ENCODE data around the gene ERGIC1.
"Not testable (repeated sequence)": the region's sequence is repeated elsewhere in the genome, so short reads cannot be mapped to it uniquely, and the experiment has no call there.

Gene ERGIC1

DNA sequence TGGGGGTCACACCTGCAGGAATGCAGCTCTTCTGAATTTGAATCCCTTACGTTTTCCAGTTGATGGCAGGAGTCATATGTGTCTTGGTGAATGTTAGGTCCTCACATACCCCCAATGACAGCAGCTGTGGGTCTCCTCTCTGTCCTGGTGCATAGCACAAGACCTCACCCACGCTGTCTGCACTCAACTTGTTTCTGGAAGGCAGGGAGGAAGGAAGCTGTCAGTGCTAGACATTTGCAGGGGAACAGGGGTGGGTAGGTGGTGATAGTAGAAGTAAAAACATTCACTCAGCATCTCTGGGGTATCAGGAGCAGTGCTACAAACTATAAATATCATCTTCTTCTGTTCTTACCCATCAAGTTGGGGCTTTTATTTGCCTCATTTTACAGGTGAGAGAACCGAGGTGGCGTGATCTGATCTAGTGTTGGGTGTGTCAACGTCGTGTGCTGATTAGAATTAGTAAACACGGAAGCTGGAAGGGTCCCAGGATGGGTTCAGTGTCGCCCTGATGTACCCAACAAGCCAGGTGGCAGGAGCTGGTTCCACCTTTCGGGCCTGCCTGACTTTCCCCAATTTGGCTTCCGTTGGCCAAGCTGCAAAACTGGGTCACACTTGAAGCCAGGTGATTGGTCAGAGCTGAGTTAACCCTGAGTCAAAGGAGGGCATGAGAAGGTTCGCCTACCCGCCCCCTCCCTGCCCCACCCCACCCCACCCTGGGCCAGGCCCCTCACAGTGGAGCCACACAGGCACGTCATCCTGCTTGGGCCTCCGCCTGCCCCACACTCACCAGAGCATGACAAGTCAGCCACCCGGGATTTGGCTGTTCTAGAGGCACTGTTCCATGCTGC is 15.8 kb downstream of the ERGIC1 start:
- no peak for DNase-seq

DNA sequence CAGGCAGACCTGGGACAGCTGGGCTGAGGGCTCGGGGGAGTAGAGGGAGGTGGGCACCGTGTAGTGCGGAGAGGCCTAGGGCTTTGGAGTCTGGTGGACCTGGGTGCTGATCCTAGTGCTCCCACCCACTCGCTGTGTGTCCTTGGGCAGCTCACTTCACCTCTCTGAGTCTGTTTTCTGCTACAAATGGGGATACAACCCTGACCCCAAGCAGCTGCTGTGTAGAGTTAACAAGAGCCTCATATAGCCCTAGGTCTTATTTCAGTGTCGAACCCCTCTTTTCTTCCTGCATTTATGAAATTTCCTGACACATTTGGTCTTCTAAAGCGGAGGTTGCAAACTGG is 16.4 kb downstream of the ERGIC1 start:
- DNase-seq, result no peak

DNA sequence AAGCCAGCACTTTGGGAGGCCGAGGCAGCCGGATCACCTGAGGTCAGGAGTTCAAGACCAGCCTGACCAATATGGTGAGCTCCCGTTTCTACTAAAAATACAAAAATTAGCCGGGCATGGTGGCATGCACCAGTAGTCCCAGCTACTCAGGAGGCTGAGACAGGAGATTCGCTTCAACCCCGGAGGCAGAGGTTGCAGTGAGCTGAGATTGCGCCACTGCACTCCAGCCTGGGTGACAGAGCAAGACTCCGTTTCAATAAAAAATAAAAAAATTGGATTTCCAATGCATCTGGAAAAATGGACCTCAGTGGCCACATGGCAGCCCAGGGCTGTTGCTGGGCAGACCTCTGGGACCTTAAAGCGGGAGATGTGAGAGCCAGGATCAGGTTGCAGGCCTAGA is 17.2 kb downstream of the ERGIC1 start:
- DNase-seq, result not testable (repeated sequence)

DNA sequence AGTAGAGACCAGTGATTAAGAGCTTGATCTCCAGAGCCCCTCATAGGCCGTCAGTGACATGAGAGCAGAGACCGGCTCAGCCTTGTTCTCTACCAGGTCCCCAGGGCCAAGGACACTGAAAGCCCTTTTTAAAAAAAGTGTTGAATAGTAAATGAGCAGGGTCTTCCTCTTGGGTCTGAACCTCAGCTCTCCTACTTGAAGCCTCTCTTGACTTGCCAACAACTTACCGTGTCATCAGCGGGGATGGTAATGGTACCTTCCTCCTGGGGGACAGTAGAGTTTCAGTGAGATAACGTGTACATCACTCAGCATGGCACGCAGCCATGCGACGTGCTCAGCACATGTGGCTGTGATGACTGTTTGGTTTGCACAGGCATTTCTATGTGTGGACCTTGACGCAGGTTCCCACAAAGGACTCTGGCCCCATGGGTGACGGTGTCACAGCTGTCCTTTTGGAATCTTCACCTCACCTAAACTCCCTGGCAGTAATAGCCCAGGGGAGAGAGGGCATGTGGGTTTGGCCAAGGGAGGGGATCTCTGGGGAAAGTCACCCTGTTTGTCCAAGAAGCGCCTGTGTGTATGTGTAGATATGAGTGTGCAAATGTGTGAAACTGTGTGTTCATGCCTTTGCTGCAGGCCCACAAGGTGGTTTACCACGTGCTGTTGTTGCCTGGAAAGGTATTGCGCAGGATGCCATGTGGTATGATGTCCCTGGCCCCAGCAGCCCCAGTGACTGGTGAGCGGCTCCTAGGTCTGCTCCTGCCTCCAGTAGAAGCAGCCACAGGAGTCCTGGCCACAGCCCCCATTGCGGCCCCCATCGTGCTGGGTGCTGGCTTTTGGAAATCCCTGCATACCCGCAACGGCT is 18.7 kb downstream of the ERGIC1 start:
- no peak for DNase-seq

DNA sequence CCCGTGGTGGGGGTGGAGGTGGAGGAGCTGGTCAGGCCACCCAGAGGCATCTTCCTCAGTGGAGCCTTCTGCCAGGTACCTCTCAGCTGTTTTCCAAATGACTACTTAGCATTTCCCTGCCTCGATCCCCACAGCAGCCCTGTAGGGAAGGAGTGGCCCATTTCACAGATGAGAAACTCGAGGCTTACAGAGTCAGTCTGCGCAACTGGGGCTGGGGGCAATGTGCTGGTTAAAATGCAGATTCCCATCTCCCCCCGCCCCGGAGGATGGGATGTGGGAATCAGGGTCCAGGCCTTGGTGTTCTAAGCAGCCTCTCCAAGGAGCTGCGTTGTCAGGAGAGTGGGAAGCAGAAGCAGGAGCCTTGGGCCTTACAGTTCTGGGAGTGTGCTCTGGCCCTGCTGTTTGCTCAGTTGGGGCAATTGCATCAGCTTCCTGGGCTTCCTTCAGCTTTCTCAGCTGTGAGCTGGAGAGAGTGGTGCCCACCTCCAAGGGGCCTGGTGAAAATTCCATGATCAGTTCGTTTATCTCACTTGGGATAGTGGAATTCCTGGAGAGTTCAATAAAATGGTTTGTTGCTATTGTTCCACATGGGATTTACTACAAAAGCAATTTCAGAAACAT is 19.4 kb downstream of the ERGIC1 start:
- DNase-seq, result no peak

DNA sequence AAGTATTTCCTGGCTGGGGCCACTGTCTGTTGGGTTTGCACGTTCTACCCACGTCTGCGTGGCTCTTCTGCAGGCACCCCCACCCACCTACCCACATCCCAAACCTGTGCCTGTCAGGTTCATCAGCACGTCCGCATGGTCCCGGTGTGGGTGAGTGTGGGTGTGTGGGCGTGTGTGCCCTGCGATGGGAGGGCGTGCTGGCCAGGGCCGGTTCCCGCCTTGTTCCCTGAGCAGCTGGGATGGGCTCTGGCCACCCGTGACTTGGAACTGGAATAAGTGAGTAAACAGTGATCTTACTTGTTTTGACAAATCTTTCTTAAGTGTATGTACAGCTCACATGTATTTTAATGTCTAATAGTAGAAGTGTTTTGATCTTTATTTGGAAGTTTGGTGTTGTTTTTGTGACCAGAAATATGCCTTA is 20.4 kb downstream of the ERGIC1 start:
- no peak for DNase-seq

DNA sequence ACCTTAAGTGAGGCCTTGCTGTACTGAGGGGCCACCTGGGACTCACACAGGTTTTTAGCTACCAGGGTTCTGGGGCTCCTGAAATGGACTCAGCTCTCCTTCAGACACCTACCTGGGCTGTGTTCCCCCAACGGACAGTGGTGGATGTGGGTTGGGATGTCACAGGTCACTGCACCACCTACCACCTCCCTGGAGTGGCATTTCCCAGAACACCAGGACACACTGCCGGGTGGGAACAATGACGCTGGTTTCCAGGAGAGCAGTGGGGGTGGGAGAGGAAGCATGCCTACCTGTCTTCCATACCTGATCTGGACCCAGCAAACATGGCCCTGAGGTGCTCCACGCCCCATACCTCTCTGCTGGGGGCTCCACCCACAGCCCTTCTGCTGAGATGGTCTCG is 20.9 kb downstream of the ERGIC1 start:
- no peak for DNase-seq

DNA sequence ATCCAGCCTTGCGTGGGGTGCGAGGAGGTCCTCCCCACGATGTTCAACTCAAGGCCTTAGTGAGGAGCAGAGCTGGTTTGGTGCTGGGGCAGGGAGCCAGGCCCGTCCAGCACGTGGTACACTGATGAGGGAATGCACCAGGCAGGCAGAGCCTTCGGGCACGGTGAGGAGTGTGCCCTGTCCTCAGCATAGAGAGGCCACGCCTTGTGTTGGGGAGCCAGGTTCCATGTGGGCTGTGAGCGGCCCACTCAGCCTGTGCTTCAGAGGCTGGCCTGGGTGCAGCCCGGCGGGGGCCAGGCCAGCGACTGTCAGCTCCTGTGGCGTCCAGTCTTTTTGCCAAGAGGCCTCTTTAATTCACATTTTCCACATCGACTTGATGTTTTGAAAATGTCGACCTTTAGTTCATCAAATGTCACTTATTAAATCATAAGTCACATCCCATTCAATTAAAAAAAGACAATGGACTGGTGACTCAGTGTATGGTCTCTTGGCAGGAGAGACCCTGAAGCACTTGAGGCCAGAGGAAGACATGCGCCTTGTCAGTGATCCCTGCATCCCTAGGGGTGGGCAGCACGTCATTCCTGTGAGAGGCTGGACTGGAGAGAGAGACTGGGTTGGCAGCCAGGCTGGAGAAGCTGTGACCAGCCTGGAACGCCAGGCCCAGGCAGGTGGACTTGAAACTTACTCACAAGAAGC is 21.7 kb downstream of the ERGIC1 start:
- DNase-seq, result no peak

DNA sequence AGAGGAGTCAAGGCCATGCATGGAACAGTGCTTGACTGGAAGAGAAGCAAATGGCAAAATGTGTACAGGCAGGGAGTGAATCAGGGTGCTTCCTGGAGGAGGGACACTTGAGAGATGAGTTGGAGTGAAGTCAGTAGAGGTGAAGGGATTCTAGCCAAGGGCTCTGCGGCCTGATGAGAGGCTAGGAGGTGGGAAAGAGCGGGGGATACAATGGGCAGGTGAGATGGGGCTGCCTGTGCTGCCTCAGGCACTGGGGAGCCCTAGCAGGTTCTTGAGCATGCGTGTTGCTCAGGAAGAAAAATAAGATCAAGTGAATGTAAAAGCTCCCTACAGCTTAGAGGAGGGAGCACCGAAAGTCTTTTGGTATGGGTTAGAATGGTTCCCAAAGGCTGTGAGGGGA is 22.3 kb downstream of the ERGIC1 start:
- no peak for DNase-seq

DNA sequence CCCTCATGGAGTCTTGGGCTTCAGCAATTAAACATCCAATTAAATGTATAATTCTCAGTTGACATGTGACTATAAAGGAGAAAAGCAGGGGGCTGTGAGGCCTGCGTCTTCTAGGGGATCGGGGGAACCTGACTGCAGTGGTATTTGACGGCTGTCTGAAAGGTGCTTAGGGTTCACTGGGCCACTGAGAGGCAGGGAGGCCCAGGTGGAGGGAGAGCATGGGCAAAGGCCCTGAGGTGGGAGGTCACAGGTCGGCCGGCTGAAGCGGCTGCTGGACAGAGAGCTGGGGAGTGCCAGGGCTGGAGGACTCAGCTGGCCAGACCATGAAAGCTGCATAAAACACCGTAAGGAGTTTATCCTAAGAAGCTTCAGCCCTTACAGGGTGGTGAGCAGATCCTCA is 23.9 kb downstream of the ERGIC1 start:
- no peak for DNase-seq

DNA sequence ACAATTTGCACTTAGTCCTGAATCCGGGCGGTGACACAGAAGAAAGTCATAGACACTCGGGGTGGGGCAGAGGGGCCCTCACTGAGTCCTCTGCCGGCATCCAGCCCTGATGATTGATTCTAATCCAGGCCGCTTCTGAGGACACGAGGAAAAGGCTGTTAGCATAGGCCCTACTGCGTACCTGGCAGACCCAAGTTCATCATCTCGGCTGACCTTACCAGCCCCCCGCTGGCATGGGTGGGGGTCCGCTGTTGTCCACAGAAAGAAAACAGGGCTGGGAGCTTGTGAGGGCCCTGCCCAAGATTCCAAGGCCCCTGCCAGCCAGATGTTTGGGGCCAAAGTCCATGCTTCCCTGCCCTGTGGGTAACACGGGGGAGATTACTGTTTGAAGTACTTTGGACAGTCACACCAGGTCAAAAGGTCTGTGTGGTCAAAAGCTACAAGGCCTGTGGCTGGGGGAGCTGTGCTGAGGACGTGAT is 24.5 kb downstream of the ERGIC1 start:
- no peak for DNase-seq

DNA sequence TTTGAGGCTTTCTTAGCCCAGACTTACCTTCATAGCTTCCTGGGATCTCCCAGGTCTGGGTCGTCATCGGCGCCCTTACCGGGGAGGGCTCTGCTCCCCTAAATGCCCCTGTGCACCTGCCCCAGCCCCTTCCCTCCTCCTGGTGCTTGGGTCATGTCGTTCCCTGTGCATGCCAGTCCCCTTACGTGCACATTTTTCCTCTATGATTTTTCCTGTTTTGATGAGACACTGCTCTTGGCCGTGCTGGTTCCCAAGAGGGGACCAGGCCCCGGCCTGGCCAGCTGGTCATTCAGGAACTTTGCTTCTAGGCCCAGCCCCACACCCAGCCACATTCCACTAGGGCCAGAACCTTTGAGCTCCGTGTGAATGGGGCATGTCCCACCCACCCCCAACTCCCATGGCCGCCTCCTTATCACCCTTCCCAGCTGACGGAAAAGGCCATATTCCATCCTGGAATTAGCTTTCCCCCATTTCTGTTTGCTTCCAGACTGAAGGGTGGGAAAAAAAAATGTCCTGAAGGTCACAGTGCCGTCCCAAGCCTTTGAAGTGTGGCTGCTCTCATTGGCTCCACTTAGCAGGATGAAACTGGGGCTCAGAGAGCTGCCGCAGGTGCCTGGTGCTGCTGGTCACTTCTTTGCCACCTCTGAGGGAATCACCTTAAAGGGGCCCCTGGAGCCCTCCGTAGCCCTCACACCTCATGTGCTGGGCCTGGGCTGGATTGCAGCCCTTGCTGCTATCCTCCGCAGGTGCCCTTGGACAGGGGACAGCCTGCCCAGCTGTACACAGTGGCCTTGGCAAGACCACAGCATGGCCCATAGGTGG is 25.1 kb downstream of the ERGIC1 start:
- no peak for DNase-seq

DNA sequence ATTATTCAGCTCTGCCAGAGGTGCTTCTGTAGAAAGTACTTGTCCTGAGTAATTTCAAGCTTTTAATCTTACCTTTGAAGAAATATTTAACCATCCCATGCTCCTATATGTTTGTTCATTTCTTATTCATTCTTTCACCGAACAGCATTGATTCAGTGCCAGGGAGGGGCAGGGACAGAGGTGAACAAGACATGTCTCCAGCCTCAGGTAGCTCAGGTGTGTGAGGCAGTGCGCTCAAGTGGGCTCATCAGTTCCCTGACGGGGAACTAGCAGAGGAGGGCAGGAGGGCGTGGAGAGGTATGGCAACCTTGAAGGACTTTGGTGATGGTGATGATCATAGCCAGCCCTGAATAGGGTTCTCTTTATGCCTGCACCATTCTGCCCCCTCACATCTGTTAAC is 25.9 kb downstream of the ERGIC1 start:
- DNase-seq, result no peak

DNA sequence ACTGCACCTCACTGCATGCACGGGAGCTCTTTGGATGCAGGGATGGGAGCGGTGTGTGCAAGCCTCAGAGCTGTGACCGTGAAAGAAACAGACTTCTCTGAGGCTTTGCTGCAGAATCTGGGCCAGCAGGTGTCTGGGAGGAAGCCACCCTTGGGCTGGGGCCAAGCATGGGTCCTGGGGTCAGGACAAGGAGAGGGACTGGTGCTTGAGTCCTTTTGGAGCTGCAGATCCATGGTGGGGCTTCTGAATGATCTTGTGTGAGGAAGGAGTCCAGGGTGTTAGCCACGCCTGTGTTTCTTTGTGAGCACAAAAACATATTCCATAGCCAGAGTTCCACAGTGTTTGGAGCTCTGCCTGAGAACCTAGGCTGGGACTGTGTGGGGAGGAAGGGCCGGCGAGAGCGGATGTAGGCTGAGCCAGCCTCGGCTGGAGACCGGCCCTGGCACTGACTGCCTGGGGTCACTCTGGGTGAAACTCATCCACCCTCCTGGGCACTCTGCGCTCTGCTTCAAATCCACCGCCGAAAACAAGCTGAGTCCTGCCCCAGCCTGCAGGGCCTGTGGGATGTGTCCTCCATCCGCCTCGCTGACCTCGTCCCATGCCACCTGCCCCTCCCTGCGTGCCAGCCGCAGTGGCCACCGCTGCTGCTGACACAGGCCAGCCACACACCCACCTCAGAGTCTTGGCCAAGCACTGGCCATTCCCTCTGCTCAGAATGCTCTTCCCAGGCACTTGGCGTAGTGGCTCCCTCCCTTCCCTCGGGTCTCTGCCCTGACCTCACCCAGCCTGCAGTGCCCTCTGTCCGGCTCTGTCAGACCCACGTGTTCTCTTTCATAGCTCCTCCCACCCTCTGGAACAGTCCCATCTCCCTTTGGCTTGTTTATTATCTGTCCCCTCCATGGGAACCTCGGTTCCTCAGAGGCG is 26.7 kb downstream of the ERGIC1 start:
- DNase-seq, result no peak

DNA sequence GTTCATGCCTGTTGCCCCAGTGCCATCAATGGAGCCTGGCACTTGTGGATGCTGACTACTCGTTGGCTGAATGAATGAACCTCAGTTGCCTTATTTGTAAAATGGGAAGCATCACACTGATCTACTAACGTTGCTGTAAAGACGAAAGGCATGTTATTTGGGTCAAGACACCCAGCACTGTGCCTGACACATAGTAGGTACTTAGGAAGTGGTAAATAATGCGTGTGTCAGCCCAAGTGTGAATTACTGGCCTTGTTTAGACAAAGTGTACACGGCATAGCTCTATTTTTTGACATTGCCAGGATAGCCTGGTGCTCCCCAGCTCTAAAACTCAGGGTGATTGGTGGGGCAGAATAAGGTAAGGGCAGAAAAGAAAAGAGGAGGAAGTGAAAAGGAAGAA is 27.4 kb downstream of the ERGIC1 start:
- DNase-seq, result no peak

DNA sequence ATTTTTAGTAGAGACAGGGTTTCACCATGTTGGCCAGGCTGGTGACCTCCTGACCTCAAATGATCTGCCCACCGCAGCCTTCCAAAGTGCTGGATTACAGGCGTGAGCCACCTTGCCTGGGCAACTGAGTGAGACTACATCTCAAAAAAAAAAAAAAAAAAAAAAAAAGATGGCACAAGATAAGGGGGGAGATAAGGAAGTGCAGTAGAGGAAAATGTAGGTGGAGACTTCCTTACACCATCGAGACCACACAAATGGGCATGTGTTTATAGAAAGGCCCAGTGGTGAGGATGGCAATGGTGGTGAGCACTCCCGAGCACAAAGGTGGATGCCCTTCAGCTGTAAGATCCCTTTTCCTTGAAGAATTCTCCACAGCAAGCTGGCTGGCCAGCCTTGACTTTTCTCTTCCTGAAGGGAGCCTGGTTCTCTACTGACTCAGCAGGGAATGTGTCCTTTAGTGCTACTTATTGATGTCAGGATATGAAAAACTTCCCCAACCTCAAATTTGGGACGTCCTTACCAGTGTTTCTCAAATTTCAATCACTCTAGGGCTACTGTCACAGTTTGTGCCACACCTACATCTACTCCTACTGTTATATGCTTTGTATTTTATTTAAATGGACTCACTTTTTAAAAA is 28.2 kb downstream of the ERGIC1 start:
- no peak for DNase-seq

DNA sequence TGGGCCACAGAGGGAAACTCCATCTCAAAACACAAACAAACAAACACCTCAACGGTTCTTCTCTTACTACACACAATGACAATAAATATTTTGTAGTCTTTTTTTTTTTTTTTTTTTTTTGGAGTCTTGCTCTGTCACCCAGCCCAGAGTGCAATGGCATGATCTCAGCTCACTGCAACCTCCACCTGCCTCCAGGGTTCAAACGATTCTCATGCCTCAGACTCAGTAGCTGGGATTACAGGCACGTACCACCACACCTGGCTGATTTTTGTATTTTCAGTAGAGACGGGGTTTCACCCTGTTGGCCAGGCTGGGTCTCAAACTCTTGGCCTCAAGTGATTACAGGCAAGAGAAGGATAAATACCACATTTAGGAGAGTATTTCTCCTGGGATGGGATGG is 30.1 kb downstream of the ERGIC1 start:
- not testable (repeated sequence) for DNase-seq

DNA sequence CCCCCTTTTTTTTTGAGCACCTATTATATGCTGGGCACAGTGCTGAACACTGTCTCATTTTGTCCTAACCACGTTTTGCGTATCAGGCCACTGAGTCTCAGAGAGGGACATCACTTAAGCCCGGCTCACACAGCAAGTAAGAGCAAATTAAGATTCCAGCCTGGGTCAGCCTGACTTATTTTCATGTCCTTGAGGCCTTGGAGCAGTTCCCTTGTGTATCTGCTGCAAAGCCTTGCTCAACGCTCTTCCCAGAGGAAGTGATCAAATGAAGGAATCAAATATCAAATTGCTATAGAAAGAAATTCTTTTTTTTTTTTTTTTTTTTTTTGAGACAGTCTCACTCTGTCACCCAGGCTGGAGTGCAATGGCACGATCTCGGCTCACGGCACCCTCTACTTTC is 30.7 kb downstream of the ERGIC1 start:
- no peak for DNase-seq

DNA sequence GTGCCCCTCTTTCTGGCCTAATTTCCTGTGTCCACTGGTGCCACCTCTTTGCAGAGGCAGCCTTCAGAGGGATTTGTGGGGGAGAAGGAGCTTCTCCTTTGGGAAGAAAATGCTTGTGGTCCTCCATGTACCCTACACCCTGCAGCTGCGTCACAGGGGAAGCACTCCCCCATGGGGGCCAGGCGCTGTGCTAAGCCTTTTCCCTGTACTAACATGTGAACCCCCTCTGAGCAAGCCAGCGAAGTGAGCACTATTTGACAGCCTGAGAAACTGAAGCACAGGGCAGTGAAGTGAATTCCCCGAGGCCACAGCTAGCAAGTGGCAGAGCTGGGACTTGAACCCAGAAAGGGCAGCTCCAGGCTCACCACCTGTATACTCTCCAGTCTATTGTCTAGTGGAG is 32.3 kb downstream of the ERGIC1 start:
- DNase-seq, result no peak

Data from stimulated activated CD4-positive, alpha-beta T cell treated with anti-CD3 and anti-CD28 coated beads, Interleukin-15, amount 100 ng/mL, for 24 hours (primary cell).